Fibroblast of villous mesenchyme (primary cell): Measurements from ENCODE around the gene SNAP47. TPM values are rescaled to one million over a fixed set of nuclear protein-coding genes. Genes with fewer than 3 reads are reported as not detected.

Source experiments
- DNase-seq: peaks from one replicate; pipeline ENCODE4 v3.0.0-alpha.2; 2010; ENCODE audit warnings: low read depth
- H3K4me3 ChIP-seq: 2 replicates; pipeline ENCODE4 v1.5.1; 2011; ENCODE audit warnings: low read depth, mild to moderate bottlenecking, low read length
- total RNA-seq: library from RNA; depleted of rRNA; stranded (reverse); fragments of >200 nt; gene quantifications from 2 replicates; pipeline ENCODE4 v1.2.3, GENCODE V29; 2012
- TF ChIP-seq, protein P1 (sequence below): IDR thresholded peaks from 2 replicates; pipeline ENCODE4 v1.5.1; 2012; ENCODE audit warnings: low read depth, mild to moderate bottlenecking, low read length; ENCODE audit not compliant: insufficient read depth

SNAP47 gene
- total RNA-seq, 1 donor = 58.3 TPM

DNA sequence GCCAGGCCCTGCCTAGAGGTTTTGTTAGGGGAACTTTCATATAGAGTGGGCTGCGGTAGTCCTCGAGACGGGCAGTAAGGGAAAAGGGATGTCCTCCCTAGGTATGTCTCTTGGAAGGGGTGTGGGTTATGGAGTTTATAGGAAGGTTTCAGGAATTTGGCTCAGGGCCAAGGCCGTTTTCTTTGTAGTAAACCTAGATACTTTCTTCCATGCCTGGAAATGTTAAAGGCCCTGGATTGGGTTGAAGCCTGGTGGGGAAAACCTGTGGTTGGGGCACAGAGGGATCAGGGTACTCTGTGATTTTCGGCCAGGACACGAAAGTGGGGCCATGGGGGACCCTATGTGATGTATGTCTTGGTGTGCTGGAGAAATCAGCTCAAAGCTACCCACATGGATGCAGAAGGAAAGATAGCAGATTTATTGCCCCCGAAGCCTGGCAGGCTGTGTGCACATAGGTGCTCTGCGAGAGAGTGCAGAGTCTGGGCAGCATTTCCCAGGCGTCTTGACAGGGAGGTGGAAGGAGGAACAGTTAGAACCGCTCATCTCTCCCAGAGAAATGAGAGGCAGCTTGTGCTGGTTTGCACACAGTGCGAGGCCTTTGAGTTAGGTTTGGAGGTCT is 1.7 kb downstream of the SNAP47 start:
- DNase-seq = no peak
- TF ChIP-seq, protein P1, sequence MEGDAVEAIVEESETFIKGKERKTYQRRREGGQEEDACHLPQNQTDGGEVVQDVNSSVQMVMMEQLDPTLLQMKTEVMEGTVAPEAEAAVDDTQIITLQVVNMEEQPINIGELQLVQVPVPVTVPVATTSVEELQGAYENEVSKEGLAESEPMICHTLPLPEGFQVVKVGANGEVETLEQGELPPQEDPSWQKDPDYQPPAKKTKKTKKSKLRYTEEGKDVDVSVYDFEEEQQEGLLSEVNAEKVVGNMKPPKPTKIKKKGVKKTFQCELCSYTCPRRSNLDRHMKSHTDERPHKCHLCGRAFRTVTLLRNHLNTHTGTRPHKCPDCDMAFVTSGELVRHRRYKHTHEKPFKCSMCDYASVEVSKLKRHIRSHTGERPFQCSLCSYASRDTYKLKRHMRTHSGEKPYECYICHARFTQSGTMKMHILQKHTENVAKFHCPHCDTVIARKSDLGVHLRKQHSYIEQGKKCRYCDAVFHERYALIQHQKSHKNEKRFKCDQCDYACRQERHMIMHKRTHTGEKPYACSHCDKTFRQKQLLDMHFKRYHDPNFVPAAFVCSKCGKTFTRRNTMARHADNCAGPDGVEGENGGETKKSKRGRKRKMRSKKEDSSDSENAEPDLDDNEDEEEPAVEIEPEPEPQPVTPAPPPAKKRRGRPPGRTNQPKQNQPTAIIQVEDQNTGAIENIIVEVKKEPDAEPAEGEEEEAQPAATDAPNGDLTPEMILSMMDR = no peak
- no peak overlapping the region for H3K4me3 ChIP-seq

DNA sequence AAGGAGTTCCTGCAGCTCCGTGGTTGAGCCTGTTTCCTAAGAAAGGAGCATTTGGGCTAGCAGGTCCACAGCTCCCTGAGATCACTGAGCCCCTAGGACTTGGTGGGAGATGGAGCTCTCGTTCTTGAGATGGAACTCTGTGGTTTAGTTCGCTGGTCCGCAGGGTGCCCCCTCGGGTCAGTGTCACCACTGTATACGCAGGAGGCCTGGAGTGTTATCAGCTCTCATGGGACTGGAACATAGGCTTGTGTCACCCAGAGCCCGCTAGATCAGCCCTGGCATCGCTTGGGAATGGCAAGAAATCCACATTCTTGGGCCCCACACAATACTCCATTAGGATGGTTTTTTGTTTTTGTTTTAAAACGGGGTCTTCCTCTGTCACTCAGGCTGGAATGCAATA is 3.6 kb downstream of the SNAP47 start:
- TF ChIP-seq, protein P1 = no peak
- H3K4me3 ChIP-seq = no peak overlapping the region
- DNase-seq = no peak

DNA sequence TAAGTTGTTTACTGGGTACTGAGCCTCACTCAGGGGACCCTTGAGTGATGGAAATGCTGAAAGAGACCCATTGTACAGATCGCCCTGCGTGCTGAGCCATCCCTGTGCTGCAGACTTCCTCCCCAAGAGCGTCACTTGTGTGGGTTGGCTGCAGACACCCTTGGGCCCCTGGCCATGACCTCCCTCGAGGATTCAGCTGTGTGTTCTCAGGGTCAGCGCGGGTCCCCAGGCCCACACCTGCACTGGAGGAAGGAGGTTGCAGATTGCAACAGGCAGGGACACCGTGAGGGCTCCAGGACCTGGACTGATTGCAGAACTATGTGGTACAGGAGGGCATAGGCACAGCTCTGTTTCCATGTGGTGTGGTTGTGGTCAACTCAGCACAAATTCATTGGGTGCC is 4.4 kb downstream of the SNAP47 start:
- TF ChIP-seq, protein P1 = no peak
- H3K4me3 ChIP-seq = no peak overlapping the region
- no peak for DNase-seq

DNA sequence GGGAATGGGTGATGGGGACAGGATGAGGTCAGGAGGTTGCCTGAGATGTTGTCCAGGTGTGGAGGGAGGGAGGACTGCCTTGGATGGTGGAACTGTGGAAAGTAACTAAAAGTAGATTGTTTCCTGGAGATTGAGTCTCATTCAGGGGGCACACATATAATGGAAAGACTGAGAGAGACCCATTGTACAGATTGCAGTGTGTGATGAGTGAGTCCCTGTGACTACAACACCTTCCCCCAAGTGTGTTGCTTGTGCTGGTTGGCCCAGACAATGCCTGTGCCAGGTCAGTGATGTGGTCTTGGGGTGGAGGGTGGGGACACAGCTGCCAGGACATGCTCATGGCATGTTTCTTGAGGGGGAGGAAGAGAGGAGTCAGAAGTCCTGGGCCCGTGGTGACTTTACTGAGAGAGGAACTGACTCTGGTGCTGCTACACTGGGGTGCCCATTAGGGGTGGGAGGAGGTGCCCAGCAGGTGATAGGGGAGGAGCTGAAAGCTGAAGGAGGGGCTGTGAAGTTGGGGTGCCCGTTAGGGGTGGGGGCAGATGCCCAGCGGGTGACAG is 5.2 kb downstream of the SNAP47 start:
- no peak overlapping the region for H3K4me3 ChIP-seq
- no peak for DNase-seq
- TF ChIP-seq, protein P1 = no peak

DNA sequence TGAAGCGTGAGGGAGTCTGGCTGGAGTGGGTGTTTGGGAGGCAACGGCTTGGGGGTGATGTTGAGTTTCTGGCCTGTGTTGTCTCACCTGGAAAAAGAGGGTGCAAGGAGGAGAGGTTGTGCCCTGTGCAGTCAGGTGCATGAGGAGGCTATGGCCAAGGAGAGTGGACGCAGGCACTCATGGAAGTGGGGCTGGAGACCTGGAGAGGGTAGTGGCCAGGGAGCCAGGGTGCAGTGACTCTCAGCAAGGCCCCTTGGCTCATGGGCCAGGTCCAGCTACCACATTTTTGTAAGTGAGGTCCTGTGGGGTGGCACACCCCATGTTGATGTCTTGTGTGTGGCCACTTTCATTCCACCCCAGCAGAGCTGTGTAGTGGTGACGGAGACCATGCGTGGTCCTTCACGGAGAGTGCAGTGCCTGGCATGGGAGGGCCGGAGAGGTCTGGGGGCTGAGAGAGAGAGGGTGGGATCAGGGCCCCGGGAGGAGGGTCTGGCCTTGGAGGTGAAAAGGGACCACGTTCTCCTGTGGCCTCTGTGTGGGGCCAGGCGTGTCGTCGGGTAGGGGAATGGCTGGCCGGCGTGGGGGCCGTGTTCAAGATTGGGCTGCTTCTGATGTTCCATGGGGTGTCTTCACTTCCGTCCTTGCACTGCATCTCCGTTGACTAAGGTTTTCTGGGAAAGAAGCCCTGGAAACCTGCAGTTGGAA is 6.1 kb downstream of the SNAP47 start:
- H3K4me3 ChIP-seq = no peak overlapping the region
- TF ChIP-seq, protein P1 = no peak

DNA sequence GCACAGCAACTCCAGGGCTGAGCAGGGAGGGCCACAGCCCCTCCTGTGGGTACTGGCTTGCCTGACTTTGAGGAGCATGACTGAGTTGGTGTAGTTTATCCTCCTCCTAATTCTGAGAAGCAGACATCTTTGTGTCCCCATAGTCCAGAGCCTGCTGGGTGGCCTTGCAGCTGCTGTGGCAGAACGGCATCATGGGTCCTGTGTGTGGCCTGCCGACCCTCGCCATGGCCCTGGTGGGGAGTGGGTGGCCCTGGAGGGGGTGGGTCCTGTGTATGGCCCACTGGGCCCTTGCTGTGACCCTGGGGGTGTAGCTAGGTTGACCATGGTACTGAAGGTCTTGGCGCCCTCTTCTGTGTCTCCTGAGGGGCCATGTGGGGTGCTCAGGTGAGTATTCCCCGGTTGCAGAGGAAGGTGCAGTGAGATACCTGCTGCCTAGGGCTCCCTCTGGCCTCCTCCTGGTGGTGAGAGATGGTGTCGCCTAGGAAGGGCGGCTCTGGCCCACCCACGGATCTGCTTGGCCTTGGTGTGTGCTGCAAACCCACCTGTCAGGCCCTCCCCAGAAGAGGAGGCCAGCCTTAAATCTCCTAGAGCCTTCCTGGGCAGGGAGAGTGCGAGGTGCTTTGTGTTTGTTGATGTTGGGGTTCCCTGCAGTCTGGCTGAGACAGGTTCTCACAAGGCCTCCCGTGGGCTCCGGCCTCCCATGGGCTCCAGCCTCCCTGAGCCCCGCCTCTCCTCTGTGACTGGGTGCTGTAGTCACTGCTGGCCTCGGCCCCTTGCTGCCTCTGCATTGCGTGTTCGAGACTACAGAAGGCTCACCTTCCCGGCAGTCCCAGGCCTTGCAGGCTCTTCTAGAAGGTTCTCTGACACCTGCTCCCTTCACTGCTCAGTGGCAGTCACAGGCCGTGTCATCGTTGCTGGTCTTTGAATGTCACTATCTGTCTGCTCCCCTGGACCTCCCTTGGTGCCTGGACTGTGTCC is 7.8 kb downstream of the SNAP47 start:
- no peak for DNase-seq
- TF ChIP-seq, protein P1 = no peak
- H3K4me3 ChIP-seq = no peak overlapping the region

More for the DNA sequence above, 6.1 kb downstream of the SNAP47 start:
- no peak for DNase-seq
